Testis (tissue), 3 donors: ENCODE data around the gene TCF7L2. TPM values are rescaled to one million over a fixed set of nuclear protein-coding genes. Genes with fewer than 3 reads are reported as not detected.

ENCODE experiments used
- DNase-seq: peaks from one replicate; pipeline ENCODE4 v3.0.0-alpha.2; 2019
- H3K27ac ChIP-seq, 2 donors: fragments of 200-600 bp; sonication (generic); one replicate each; pipeline ENCODE4 v1.5.1; 2019
- H3K27me3 ChIP-seq: fragments of 200-600 bp; sonication (generic); one replicate; pipeline ENCODE4 v1.5.1; 2019
- H3K36me3 ChIP-seq: fragments of 200-600 bp; sonication (generic); one replicate; pipeline ENCODE4 v1.5.1; 2017; ENCODE audit warnings: low read depth; ENCODE audit errors: missing control alignments
- H3K4me1 ChIP-seq: fragments of 200-600 bp; sonication (generic); one replicate; pipeline ENCODE4 v1.5.1; 2019
- H3K4me3 ChIP-seq, 2 donors: fragments of 200-600 bp; sonication (generic); one replicate each; pipeline ENCODE4 v1.5.1; 2017 to 2019
- H3K9me3 ChIP-seq: fragments of 200-600 bp; sonication (generic); one replicate; pipeline ENCODE4 v1.5.1; 2017
- POLR2A ChIP-seq: fragments of 450-650 bp; IDR thresholded peaks from one replicate; pipeline ENCODE4 v1.6.1; 2017; ENCODE audit warnings: antibody characterized with exemption, mild to moderate bottlenecking, moderate library complexity
- WGBS, 2 donors: methylation state at CpG; one replicate each; pipeline ENCODE4 v1.1.5; 2018; 5-methylcytosine and 5-hydroxymethylcytosine counted together
- intact Hi-C: fragments of 100-400 bp; cut with DNase I; formaldehyde crosslinking; loops from one replicate; pipeline ENCODE4 v1.15.1; 2023; ENCODE audit warnings: low total_unique reads
- polyA plus RNA-seq: library from polyadenylated mRNA; stranded (reverse); fragments of 350-450 nt; fragmentation: Illumina TruSeq; extraction: RNeasy Lipid Tissue Mini Kit (QIAGEN cat#74804); gene quantifications from one replicate; pipeline ENCODE4 v1.2.3, GENCODE V29; 2014; ENCODE audit warnings: low read depth, low replicate concordance; ENCODE audit not compliant: insufficient read depth
- total RNA-seq, 2 donors: library from RNA; depleted of rRNA; stranded (reverse); fragments of >200 nt; gene quantifications; one replicate each; pipeline ENCODE4 v1.2.3, GENCODE V29; 2016
- TF ChIP-seq, protein P1 (sequence below), 3 experiments: fragments of 450-650 bp in 2 of 3; fragments of 200-600 bp in 1 of 3; sonication (generic) in 1 of 3; IDR thresholded peaks; one replicate each; pipeline ENCODE4 v1.5.1; 2016 to 2019; ENCODE audit warnings: antibody characterized with exemption in 3 of 3, mild to moderate bottlenecking in 2 of 3, moderate library complexity in 1 of 3

TCF7L2 gene
- total and polyA plus RNA-seq, 3 donors from 2014 or later, result 18.5 to 25.4 (median 23.3) TPM

DNA sequence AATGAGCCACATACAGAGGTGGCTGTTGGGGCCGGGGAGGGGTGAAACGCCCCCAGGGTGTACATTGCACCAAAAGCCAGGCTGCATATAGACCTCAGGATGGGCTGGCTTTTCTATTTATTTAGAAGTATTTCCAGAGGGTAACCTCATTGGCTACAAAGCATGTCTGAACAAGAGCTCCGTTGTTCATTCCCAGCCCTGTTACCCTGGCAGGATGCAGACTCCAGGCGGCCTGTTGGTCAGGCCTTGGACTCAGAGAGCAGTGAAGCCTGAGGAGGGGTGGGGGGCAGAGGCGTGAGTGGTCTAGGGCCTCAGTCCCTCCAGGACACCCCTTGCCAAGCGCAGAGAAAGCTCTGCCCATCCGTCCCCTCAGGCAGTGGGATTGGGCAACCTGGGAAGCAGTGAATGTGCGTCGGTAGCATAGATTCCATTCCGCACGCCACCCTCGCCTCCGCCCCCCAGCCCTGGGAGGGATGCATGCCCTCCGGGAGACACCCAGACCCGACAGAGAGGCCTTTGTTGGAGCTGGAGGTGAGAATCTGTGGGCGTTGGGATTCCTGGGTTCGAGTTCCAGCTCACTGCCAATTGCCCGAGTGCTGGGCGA is 41.9 kb downstream of the TCF7L2 start:
- WGBS, 2 donors, result 79 to 96% methylated on average over 8 to 19 of the region's 19 CpGs
- no peak overlapping the region for H3K27ac ChIP-seq
- TF ChIP-seq, protein P1, sequence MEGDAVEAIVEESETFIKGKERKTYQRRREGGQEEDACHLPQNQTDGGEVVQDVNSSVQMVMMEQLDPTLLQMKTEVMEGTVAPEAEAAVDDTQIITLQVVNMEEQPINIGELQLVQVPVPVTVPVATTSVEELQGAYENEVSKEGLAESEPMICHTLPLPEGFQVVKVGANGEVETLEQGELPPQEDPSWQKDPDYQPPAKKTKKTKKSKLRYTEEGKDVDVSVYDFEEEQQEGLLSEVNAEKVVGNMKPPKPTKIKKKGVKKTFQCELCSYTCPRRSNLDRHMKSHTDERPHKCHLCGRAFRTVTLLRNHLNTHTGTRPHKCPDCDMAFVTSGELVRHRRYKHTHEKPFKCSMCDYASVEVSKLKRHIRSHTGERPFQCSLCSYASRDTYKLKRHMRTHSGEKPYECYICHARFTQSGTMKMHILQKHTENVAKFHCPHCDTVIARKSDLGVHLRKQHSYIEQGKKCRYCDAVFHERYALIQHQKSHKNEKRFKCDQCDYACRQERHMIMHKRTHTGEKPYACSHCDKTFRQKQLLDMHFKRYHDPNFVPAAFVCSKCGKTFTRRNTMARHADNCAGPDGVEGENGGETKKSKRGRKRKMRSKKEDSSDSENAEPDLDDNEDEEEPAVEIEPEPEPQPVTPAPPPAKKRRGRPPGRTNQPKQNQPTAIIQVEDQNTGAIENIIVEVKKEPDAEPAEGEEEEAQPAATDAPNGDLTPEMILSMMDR (IDR thresholded peaks at IDR 0.05), result no peak
- TF ChIP-seq POLR2A, result no peak
- peak; percentile 20 for DNase-seq
- no peaks in the 10 kb centered on the region for H3K36me3 ChIP-seq
- intact Hi-C loops, result no loop called here
- H3K27me3 ChIP-seq, result no peaks in the 10 kb centered on the region
- H3K4me1 ChIP-seq, result peaks cover 4% of the 10 kb centered on the region
- H3K4me3 ChIP-seq, result no peak overlapping the region
- H3K9me3 ChIP-seq, result no peaks in the 10 kb centered on the region

DNA sequence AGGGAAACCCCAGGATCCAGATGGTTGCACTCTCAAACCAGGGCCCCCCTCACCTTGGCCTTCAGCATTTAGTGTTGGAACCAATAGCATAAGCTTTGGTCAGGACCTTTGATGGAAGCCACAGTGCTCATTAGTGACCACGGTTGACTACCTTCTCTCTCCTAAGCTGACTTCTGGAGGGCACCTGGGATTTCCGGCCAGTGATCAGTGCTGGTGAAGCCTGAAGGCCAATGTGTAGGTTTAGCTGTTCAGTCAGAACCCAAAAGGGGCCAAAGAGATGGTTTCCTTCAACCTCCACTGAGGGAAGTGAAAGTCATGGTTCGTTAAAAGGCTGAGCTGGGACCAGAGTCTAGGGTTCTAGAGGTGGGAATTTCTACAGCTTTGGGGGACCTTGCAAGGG is 46.4 kb downstream of the TCF7L2 start:
- WGBS, 2 donors, result 89 to 94% methylated on average over 3 of the region's 3 CpGs
- DNase-seq, result no peak
- Histone ChIP-seq H3K4me1 (peaks cover 9% of the 10 kb centered on the region), H3K27ac (no peak overlapping the region), H3K4me3 (no peak overlapping the region), H3K9me3 (no peaks in the 10 kb centered on the region), H3K36me3 (no peaks in the 10 kb centered on the region), H3K27me3 (no peaks in the 10 kb centered on the region)
- intact Hi-C loops, result no loop called here
- TF ChIP-seq, protein P1 (IDR thresholded peaks at IDR 0.05), result no peak
- TF ChIP-seq POLR2A, result no peak

DNA sequence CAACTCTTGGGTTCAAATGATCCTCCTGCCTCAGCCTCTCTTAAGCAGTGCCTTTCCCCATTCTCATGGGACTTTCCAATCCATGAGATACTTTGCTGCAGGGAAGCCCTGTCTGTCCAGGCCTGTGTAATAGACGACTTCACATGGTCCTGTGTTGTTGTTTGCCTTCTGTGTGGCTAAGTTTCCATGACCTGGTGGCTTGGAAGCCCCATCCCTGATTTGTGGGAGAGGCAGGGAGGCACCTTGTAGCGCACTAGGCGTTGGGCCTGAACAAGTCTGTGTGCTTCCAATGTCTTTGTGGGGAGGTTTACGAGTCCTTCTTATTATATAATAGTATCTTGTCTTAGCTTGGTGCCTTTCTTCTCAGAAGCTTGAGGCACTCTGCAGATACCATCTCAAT is 49.1 kb downstream of the TCF7L2 start:
- WGBS, 2 donors, result 92 to 96% methylated on average over 4 of the region's 4 CpGs
- Histone ChIP-seq H3K4me3 (no peak overlapping the region), H3K9me3 (no peaks in the 10 kb centered on the region), H3K27me3 (no peaks in the 10 kb centered on the region), H3K27ac (no peak overlapping the region), H3K36me3 (no peaks in the 10 kb centered on the region), H3K4me1 (peaks cover 22% of the 10 kb centered on the region)
- TF ChIP-seq POLR2A, result no peak
- TF ChIP-seq, protein P1 (IDR thresholded peaks at IDR 0.05), result no peak
- DNase-seq, result no peak
- intact Hi-C loops, result no loop called here

DNA sequence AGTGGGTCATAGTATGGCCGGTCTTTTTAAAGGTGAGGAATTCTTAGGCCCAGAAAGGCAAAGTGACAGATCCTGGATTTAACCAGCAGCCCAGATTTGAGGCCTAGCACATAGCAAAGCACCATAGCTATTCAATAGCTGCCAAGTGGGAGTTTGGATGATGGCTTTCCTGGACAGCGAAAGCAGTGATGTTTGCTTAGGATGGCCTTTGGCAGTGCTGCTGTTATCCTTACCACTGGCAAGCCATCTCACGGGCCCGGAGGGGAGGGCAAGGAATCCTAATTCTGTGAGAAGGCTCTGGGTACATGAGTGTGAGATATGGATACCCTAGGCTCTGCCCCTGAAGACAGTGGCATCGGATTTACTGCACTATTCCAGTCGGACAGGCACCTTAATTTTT is 50.4 kb downstream of the TCF7L2 start:
- TF ChIP-seq, protein P1 (IDR thresholded peaks at IDR 0.05), result no peak
- H3K4me1 ChIP-seq, result peaks cover 22% of the 10 kb centered on the region
- H3K36me3 ChIP-seq, result no peaks in the 10 kb centered on the region
- H3K4me3 ChIP-seq, result no peak overlapping the region
- DNase-seq, result no peak
- no peak overlapping the region for H3K27ac ChIP-seq
- H3K9me3 ChIP-seq, result no peaks in the 10 kb centered on the region
- WGBS, 2 donors, result 67 to 72% methylated on average over 6 of the region's 6 CpGs
- H3K27me3 ChIP-seq, result no peaks in the 10 kb centered on the region
- intact Hi-C loops, result no loop called here
